Measurements from ENCODE around the gene CCL17. TPM values are rescaled to one million over a fixed set of nuclear protein-coding genes. Genes with fewer than 3 reads are reported as not detected.

Gene CCL17
- total RNA-seq, 2 experiments from 2014 or later = not detected

- Histone ChIP-seq H3K27ac (ENCODE audit: low read depth, low read length, poor library complexity, severe bottlenecking) (no peak within 1 kb of the TSS), H3K9me3 (ENCODE audit: low read length) (no peaks in the 10 kb centered on the region), H2AFZ (ENCODE audit: low read length) (peak within 1 kb of the TSS; percentile 51; the same call in 1 of the 2 replicates), H3K9me2 (ENCODE audit: insufficient read depth, low read length) (no peaks in the 10 kb centered on the region), H4K20me1 (ENCODE audit: insufficient read depth, low read length) (no peaks in the 10 kb centered on the region), H3K4me1 (ENCODE audit: insufficient read depth, low read length, poor library complexity, severe bottlenecking) (peaks cover 9% of the 10 kb centered on the region), H3K36me3 (ENCODE audit: insufficient read depth, low read length) (peaks cover 54% of the 10 kb centered on the region), H3K4me3 (ENCODE audit: low read depth, low read length, poor library complexity, severe bottlenecking) (peak within 1 kb of the TSS; percentile 97), H3K4me2 (ENCODE audit: low read length) (peak within 1 kb of the TSS; percentile 97), H3K79me2 (ENCODE audit: insufficient read depth, low read depth, low read length) (peaks cover 14% of the 10 kb centered on the region)
- peak; percentile 94 for DNase-seq (ENCODE audit: low spot score)
- TF ChIP-seq EZH2phosphoT487 (IDR thresholded peaks at IDR 0.05; ENCODE audit: borderline replicate concordance, low read depth, low read length) = no peak
- TF ChIP-seq CTCF (conservative IDR thresholded peaks at IDR 0.05; ENCODE audit: low read length) = peak; percentile 90
- intact Hi-C loops (cut with micrococcal nuclease; ENCODE audit: unreplicated experiment) = loop anchor here (5.0 kb wide), 1 partner anchor 75 kb away; the partner anchor contains the start of gene CCDC102A
- ChIA-PET CTCF (ENCODE audit: unreplicated experiment) (interaction anchor here (1.0 to 1.1 kb wide), 3 partner anchors 11 to 49 kb away, joined by 3 to 5 read pairs (median 4); partner anchors contain the start of genes CIAPIN1 and COQ9), POLR2A (interaction anchor here (0.6 to 1.4 kb wide), 11 partner anchors 9 to 692 kb away, joined by 3 to 9 read pairs (median 3); partner anchors contain the start of genes CIAPIN1 and COQ9)
- no TSS peak for BruUV-seq (replicated peaks)
These were observed 57.8 kb downstream of the CCL17 start, which contains the start of gene POLR2C for GRCh38 chr16:57462209-57462977. Gene POLR2C (plus strand): TSS chr16:57462679. CDS start chr16:57462725, 46 bp downstream.

DNA sequence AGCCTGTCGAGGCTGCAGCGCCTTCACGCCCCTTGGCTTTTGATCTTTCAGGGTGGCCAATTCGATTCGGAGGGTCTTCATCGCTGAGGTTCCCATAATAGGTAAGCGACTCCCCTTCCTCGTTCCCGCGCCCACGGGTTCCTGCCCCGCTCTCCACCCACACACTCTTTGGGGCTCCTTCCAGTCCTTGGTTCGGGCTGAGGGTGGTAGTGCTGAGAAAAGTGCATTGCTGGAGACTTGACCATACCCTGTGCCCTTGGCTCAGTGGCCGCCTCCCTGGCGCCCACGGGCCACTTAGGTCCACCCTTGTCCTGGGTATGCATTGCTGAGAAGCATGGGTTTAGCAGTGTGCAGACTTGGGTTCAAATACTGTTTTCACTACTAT is 58.4 kb downstream of the CCL17 start:
- DNase-seq (ENCODE audit: low spot score) = no peak
- peak overlapping the region; percentile 97 for H3K4me2 ChIP-seq (ENCODE audit: low read length)
- no peaks in the 10 kb centered on the region for H3K9me3 ChIP-seq (ENCODE audit: low read length)
- no peaks in the 10 kb centered on the region for H3K9me2 ChIP-seq (ENCODE audit: insufficient read depth, low read length)
- POLR2A ChIA-PET = interaction anchor here (0.7 to 1.4 kb wide), 8 partner anchors 9 to 162 kb away, joined by 3 to 9 read pairs (median 3); partner anchors contain the start of genes CIAPIN1 and COQ9
- no TSS peak for BruUV-seq (replicated peaks)
- H3K36me3 ChIP-seq (ENCODE audit: insufficient read depth, low read length) = peaks cover 55% of the 10 kb centered on the region
- peak overlapping the region; percentile 97 for H3K4me3 ChIP-seq (ENCODE audit: low read depth, low read length, poor library complexity, severe bottlenecking)
- H3K27ac ChIP-seq (ENCODE audit: low read depth, low read length, poor library complexity, severe bottlenecking) = no peak overlapping the region
- H3K4me1 ChIP-seq (ENCODE audit: insufficient read depth, low read length, poor library complexity, severe bottlenecking) = peaks cover 9% of the 10 kb centered on the region
- intact Hi-C loops (cut with micrococcal nuclease; ENCODE audit: unreplicated experiment) = loop anchor here (5.0 kb wide), 1 partner anchor 74 kb away; the partner anchor contains the start of gene CCDC102A
- H3K79me2 ChIP-seq (ENCODE audit: insufficient read depth, low read depth, low read length) = peaks cover 14% of the 10 kb centered on the region
- CTCF ChIA-PET (ENCODE audit: unreplicated experiment) = interaction anchor here (1.0 to 1.1 kb wide), 3 partner anchors 10 to 50 kb away, joined by 3 to 5 read pairs (median 4); partner anchors contain the start of genes CIAPIN1 and COQ9
- no peak for TF ChIP-seq EZH2phosphoT487 (IDR thresholded peaks at IDR 0.05; ENCODE audit: borderline replicate concordance, low read depth, low read length)
- no peaks in the 10 kb centered on the region for H4K20me1 ChIP-seq (ENCODE audit: insufficient read depth, low read length)
- peak overlapping the region; percentile 9; the same call in 1 of the 2 replicates for H2AFZ ChIP-seq (ENCODE audit: low read length)

GRCh38 chr16:57464523-57464922 is 60.0 kb downstream of the CCL17 start:
- H3K4me2 ChIP-seq (ENCODE audit: low read length) = no peak overlapping the region
- peaks cover 9% of the 10 kb centered on the region for H3K4me1 ChIP-seq (ENCODE audit: insufficient read depth, low read length, poor library complexity, severe bottlenecking)
- no peaks in the 10 kb centered on the region for H4K20me1 ChIP-seq (ENCODE audit: insufficient read depth, low read length)
- intact Hi-C loops (cut with micrococcal nuclease; ENCODE audit: unreplicated experiment) = loop anchor here (5.0 kb wide), 1 partner anchor 73 kb away; the partner anchor contains the start of gene CCDC102A
- CTCF ChIA-PET (ENCODE audit: unreplicated experiment) = no interaction called here
- POLR2A ChIA-PET = interaction anchor here (0.7 kb wide), 2 partner anchors 14 to 16 kb away, joined by 3 read pairs; no protein-coding TSS in a partner anchor
- peaks cover 14% of the 10 kb centered on the region for H3K79me2 ChIP-seq (ENCODE audit: insufficient read depth, low read depth, low read length)
- no peak for TF ChIP-seq CTCF (conservative IDR thresholded peaks at IDR 0.05; ENCODE audit: low read length)
- no peak for TF ChIP-seq EZH2phosphoT487 (IDR thresholded peaks at IDR 0.05; ENCODE audit: borderline replicate concordance, low read depth, low read length)
- no peak overlapping the region for H3K27ac ChIP-seq (ENCODE audit: low read depth, low read length, poor library complexity, severe bottlenecking)
- no peak overlapping the region for H2AFZ ChIP-seq (ENCODE audit: low read length)
- H3K4me3 ChIP-seq (ENCODE audit: low read depth, low read length, poor library complexity, severe bottlenecking) = no peak overlapping the region
- H3K9me3 ChIP-seq (ENCODE audit: low read length) = no peaks in the 10 kb centered on the region
- BruUV-seq (replicated peaks) = no TSS peak
- H3K9me2 ChIP-seq (ENCODE audit: insufficient read depth, low read length) = no peaks in the 10 kb centered on the region
- no peak for DNase-seq (ENCODE audit: low spot score)
- peaks cover 58% of the 10 kb centered on the region for H3K36me3 ChIP-seq (ENCODE audit: insufficient read depth, low read length)

All from OCI-LY7 (cell line).